NCI-H2107 treated with DMSO at 0.1 percent for 48 hours (cell line): Measurements from ENCODE around the gene SH3BP4.
A peak's percentile ranks its signal among the peaks of the same experiment; 100 is the strongest.

ENCODE experiments used
- DNase-seq: peaks from one replicate; lab custom pipeline; 2025; ENCODE audit not compliant: unreplicated experiment; lab: John Stamatoyannopoulos, UW

The SH3BP4 gene

DNA sequence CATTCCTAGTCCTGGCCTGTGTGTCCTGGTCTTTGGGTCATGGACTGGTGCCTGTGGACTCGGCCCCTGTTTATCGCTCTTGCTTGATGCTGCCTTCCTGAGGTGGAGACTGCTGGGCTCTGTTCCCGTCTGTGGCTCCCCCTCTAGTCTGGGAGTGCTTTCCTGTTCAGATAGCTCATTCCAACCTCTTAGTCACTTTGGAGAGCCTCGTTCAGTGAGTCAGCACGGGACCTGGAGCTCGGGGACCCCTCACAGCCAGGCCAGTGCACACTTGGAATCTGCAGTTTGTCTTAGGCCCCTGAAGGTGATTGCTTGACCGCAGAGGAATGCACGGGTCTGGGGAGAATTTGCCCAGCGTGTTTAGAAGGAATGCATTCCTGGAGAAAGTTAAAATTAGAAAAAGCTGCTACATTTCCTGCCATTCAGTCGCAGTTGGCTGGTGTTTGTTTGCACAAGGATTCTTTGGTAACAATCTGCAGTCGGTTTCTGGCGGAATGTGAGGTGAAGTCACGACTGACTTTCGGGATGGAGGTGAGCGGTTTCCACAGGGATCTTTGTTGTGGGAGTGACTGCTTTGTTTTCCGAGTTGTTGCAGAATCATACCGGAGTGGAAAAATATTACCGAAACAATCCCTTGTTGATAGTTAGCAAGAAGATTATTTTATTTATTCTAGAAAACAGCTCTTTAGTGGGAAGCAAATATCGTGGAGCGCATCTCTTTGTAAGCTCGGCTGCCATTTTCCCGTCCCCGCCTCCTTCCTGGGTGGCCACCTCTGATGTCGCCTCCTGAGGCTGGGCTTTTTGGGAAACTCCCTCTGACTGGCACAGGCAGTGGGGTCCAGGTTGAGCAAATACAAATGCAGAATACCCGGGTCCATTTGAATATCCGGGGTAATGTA lies 29.6 kb downstream of the SH3BP4 start:
- peak; percentile 74 for DNase-seq

DNA sequence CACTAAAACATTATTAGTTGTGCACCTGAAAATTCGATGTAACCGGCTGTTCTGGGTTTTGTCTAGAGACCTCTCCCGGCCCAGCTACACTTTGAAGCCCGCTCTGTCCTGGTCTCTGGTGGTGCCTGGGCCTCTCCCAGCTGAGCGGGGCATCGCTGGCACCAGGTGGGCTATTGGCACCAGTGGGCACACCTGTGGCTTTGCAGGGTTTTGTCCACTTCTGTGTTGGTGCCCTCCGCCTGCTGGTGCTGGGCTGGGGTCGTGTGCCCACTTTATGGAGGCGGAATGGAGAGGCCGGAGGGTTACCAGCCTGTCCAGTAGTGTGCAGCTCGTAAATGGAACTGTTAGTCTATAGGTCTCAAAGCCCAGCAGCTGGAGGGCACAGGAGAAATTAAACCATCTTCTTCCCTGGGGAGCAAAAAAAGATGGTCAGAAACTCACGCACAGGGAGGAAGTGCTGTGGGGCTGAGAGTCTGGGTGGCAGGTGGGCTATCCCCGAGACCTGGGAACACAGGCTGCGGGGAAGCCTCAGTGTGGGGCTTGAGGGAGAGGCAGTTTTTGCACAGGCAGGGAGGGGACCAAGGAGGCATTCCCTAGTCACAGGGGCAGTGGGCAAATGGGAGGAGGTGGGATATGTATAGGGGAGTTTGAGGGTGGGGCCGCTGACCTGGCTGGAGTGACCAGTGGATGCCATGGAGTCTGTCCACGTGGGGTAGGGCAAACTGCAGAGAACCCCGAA lies 30.4 kb downstream of the SH3BP4 start:
- DNase-seq: no peak

DNA sequence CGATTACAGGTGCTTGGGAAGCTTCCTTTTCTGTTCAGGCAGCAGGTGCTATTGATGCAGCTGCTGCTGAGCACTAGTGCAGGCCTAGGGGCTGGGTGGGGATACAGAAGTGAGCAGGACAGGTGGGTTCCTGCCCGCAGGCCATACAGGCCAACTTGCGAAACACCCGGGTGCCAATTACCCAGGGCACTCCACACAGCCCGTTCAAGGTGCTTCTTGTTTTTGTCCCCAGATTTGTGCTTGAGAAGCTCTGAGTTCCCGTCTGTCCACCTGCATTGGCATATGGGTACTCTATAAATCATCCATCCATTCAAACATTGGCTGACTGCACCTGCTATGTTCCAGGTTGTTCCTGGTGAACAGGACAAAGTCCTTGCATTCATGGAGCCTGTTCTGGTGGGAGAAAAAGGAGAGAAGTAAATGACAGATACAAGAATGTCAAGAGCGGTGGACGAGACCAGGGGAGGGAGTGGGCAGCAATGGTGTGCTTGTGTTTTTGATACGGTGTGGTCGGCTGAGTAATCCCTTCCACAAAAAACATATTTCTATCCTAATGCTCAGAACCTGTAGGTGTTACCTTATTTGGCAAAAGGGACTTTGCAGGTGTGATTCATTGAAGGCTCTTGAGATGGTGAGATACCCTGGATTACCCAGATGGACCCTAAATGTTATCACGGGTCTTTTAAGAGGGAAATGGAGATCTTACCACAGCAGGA lies 31.4 kb downstream of the SH3BP4 start:
- DNase-seq: peak; percentile 90

DNA sequence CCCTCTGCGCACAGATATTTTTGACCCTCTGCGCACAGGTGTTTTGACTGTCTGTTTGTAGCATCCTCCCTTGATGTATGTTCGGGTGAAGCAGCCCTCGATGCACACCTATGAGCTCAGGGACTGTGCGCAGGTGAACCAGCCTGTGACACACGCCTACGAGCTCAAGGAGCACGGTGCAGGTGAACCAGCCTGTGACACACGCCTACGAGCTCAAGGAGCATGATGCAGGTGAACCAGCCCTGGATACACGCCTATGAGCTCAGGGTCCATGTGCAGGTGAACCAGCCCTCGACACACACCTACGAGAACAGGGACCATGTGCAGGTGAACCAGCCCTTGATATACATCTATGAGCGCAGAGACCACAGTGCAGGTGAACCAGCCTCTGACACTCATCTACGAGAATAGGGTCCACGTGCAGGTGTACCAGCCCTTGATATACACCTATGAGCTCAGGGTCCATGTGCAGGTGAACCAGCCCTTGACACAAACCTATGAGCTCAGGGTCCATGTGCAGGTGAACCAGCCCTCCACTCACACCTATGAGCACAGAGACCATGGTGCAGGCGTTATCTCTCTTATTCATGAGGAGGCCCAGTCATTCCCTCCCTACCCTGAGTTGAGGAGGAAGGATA lies 33.9 kb downstream of the SH3BP4 start:
- no peak for DNase-seq

DNA sequence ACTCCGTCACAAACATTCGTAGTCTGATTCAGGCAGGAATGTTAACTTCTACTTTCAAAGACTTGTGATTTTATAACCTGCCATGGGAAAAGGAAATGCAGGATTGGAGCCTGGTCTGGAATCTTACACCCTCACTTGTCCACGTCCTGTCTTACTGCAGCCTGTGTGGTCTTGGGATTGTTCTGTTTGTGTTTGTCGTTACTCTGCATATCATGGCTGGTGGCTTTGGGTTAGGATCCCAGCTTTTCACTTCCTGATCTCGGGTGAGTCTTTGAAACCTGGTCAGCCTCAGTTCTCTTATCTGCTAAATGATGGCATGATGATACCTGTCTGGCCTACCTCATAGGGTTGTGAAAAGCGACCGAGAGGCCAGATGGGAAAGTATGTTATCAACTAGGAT lies 34.6 kb downstream of the SH3BP4 start:
- DNase-seq: no peak

DNA sequence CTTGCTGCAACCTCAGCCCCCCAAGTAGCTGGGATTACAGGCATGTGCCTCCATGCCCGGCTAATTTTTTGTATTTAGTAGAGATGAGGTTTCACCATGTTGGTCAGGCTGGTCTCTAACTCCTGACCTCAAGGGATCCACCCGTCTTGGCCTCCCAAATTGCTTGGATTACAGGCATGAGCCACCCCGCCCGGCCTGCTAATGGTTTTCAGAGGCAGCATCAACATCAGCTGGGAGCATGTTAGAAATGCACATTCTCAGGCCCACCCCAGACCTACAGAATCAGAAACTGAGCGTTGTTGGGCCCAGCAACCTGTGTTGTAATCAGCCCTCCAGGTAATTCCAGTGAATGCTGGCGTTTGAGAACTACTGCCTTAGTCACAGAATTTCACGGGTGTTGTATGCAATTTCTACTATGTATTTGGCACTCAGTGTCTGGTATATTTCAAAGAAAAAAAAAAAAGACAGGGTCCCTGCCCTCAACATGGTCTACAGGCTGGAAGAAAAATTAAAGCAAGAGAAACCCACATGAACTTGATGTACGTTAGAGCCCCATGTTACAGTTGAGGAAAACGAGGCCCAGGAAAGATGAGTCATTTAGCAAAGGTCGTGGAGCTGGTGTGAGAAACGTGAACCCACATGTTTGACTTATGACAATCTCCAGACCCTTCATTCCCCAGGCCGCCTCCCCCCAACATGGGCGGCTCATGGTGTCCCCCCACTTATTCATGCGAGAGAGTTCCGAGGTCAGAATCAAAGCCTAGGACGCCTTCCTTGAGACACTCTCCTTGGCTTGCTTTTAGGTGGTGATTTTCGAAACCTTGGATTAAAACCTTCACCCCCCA lies 35.3 kb downstream of the SH3BP4 start:
- DNase-seq: no peak

DNA sequence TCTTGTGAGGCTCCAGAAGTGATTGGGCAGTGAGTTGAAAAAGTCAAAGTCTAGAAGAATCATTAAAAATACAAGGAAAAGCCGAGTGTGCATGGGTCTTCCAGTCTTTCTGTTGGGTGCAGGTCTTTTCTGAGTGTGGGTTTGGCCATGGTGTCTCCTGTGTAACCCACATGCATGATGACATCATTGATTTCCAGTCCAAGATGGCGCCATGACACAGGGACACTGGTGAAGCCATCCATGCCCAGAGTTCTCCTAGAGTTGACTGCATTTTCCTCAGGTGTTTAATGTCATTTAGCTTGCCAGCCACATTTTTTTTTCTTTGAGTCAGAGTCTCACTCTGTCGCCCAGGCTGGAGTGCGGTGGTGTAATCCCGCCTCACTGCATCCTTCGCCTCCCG lies 35.9 kb downstream of the SH3BP4 start:
- DNase-seq: no peak

DNA sequence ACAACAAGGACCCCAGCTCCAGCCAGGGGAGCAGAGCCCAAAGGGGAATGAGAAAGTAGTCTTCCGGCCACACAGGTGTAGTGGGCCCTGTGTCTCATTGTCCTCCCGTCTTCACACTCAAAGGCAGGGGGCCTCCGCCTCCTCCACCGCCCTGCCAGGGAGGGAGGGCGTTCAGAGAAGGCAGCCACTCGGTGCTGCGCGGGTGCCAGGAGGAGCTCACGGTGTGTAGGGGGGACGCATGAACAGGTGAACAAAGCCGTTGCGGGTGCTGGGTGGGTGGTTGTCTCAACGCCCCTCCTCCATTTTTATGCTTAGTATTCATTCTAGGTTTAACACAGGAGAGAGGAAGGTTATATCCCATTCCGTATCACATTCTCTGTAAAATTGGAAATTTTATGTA lies 36.7 kb downstream of the SH3BP4 start:
- DNase-seq: no peak

DNA sequence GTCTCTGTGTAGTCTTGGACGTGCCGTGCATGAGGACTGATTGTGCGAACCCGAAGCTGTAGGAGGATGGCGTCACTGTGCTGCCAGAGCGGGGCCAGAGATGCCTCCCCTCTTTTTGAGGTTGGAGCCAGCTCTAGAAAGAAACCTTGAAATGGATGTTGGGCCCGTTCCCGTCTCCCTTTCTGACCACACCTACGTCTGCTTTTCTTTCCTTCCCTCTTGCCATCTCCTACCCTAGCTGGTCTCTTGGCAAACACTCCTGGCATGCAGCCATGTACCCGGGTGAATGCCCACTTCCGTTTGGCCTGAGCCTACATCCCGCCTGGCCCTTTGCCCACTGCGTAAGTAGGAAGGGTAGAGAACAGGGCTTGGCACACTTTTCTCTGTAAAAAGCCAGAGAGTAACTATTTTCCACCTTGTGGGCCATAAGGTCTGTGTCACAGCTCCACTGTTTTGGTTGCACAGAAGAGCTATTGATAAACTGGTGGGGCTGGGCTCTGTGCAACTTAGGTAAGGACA lies 37.4 kb downstream of the SH3BP4 start:
- DNase-seq: no peak

DNA sequence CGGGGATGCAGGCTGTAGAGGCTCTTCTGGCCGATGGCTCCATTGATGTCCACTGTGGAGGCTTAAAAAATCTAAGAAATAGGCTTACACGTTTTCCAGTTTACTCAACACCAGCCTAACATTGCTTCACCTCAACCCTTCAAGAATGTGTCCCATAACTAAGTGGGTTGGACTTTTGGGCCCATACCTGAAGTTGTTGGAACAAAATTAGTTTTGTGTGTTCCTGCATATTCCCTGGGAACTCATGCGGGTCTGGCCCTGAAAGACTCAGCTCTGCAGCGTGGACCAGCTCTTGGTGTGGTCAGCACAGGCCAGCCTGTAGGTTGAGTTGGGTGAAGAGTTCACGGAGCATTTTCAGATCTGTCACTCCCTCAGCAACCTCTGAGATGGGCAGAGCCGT lies 38.5 kb downstream of the SH3BP4 start:
- DNase-seq: no peak

DNA sequence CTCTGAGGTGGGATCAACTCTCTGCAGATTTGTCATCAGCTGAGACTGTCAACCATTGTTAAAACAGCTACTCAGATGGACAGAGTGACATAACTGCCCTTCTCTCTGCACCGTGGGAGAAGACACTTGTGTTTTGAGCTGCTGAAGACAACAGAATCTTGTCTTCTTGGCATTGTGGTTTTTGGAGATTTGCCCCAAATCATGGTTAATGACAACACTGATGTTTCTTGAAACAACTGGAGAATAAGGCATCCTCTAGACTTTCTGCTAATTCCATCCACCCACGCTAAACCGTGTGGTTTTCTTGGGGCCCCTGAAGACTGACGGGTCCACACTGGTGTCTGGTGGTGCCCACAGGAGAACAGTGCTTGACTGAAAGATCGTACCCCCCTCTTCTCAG lies 39.5 kb downstream of the SH3BP4 start:
- no peak for DNase-seq

DNA sequence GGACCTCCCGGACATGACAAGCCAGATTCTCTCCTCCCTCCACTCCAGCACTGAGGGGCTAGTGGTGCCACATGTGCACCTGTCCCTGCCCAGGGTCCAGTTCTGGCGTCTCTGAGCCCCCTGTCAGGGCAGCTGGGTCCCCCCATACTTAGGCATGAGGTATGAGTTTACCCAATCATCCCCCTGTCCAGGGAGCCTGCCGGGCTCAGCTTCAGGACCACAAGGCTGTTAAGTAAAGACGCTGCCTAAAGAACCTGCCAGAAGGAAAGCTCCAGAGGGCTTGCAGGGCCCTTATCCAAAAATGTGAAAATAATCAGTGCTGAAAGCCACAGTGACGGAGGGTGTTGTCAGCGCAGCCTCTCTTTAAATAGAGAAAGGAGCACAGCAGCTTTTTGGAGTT lies 40.0 kb downstream of the SH3BP4 start:
- no peak for DNase-seq

DNA sequence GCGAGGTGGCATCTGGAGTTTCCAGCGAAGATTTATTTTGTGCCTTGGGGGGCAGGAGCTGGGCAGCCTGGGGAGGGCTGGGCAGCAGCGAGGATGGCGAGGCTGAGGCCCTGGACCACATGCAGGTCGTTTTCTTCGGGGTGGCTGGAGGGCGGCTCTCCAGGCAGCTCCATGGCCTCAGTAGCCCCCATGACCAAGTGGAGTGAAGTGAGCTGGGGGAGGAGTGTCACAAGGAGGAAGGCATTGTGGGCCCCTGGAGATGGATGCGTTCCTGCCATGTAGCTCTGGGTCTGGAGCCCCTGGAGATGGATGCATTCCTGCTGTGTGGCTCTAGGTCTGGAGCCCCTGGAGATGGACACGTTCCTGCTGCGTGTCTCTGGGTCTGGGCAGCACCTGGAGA lies 40.4 kb downstream of the SH3BP4 start:
- DNase-seq: no peak

DNA sequence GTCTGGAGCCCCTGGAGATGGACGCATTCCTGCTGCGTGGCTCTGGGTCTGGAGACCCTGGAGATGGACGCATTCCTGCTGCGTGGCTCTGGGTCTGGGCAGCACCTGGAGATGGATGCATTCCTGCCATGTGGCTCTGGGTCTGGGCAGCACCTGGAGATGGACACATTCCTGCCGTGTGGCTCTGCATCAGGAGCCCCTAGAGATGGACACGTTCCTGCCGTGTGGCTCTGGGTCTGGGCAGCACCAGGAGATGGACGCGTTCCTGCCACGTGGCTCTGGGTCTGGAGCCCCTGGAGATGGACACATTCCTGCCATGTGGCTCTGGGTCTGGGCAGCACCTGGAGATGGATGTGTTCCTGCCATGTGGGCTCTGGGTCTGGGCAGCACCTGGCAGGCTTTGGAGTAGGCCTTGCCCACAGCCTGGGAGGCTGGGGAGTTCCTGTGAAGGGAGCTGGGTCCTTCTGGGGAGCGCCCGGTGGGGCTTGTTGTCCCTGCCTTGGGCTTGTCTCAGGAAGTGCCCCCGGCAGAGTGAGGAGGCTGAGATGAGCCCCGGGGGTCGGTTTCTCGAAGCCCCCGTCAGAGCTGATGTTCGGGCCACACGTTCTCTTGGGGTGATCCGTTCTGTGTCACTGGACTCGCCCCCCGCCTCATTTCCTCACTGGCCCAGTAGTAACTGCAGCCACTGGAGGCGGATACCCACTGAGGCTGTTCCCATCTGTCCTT lies 41.0 kb downstream of the SH3BP4 start:
- no peak for DNase-seq

DNA sequence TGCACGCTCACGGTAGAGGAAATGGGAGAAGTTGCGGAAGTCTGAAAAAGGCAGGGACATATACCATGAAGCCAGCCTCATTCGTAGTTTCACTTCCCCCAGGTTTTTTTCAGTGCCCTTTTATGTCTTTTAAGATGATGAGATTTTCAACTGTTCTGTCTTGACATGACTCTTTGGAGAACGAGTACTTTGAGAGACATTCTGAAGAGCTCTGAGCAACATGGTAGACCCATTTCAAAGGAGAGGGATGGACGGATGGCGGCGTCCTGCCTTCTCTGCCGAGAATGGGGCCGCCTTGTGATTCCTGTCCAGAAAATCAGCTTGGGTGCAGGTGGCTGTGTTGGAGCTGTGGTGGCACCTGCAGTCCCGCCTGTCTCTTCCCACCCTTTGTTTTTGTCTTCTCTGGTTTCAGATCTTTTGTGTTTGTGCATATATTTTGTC lies 41.7 kb downstream of the SH3BP4 start:
- peak; percentile 71 for DNase-seq

DNA sequence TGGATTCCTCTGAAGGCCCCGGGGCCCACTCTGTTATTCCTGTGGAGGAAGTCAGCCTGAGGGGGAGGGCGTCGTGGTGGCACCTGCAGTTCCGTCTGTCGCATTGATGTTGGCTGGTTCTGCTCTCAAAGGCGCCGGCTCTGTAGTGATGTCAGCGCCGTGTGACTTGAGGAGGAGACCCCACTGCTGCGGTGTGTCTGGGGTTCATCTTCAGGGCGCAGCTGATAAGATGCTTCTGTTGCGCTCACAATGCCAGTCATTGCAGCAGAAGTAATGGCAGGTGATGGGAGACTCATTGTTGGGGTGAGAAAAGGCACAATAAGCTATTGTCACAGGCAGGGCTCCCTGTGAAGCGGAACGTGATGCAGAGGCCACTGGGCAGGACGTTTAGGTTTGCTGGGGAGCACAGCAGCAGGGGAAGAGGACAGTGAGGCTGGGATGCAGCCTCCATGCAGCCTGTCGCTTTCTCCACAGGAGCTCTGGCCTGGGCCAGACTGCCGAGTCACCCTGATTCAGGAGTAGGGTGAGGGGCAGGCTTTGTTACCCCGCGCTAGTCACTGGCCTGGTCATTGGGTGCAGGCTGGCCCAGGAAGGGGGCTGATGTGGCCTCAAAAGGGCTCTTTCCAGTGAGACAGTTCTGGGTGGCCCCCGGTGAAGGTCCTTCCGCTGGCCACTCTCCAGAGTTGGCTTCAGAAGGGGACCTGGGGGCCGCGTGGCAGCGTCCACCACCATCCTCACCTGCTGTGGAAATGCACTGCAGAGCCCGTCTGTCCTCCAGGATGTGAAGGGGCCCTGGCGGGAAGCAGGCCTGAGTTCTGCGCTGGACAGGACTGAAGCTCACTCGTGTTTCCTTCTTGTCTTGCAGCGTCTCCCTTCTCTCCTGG lies 42.9 kb downstream of the SH3BP4 start:
- peak; percentile 19 for DNase-seq

DNA sequence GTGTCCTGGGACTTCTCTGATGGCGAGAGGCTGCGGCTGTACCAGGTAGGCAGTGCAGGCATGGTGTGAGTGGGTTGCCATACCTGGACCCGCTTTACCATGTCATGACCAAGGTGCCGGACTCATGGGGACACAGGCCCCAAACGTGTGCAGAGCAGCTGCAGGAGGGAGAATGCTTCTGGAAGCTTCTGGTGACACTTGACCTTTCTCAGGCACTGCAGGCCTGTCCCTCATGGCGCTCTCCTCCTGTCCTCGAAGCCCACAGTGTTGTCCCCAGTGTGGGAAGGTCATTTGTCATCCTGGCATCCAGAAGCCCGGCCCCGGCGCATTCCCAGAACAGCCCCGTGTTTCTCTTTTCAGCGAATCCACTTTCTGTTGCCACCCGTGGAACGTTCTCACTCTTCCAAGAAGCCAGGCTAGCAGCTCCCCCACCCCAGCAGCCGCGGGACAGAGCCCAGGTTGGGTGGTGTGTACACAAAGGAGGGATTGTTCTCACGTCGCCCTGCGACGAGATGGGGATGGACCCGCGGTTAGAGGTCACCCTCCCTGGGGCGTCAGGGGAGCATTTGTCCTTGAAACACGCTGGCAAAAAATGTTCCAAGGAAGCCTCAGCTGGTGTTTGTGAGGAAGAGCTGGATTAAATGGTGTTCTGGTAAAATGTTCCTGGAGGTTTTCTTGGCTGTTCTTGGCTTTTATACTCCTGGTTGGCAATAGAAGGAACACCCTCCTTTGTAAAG lies 43.7 kb downstream of the SH3BP4 start:
- DNase-seq: no peak
